ENCODE data around the gene ESRP2. TPM values are rescaled to one million over a fixed set of nuclear protein-coding genes. Genes with fewer than 3 reads are reported as not detected.

The ESRP2 gene
- total and polyA plus RNA-seq, 12 donors = 0.07 to 1.0 (median 0.44) TPM

DNA sequence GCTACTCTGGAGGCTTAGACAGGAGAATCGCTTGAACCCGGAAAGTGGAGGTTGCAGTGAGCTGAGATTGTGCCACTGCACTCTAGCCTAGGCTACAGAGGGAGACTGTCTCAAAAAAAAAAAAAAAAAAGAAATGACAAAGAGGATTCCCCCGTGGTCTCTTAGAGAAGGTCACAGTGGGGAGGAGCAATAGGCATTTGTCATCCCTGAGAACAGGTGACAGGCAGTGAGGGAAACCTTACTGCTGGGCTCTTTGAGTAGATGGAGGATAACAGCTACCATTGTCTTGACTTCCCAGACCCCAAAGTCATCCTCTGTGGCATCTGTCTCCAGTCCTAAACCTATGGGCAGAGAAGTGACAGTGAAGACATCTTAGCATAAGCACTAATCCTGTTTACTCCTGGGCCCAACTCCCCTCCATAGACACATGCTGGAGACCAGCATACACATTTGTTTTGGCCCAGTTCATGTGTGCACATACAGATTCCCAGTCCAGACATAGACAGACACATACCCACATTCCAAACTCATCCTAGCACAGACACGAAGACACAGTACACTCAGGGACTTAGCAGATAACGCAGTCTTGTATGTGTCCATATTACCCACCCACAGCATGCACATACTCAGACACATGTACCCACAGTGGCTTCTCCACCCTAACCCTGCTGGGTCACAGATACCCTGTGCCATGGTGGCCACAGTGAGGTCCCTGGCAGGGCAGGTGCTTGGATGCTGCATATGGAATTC lies 2.7 kb downstream of the ESRP2 start:
- WGBS, 2 donors = 82 to 86% methylated on average over 5 of the region's 5 CpGs

DNA sequence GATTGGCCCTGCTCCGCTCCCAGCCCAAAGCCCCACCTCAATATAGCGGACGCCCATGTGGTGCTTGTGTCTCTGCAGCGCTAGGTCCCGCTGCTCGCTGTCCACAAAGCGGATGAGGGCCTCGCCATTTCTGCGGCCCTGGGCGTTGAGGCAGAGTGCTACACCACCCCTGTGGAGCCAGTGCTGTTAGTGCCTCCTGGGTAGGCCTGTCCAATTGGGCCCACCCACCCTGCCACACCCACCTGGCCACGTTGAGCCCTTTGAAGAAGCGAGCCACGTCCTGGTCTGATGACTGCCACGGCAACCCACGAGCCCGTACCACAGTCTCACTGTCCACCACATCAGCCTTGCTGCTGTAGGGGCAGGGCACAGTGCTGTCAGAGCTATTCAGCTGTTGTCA lies 3.6 kb downstream of the ESRP2 start:
- Histone ChIP-seq H3K27me3 (peaks cover 0 to 16% (median 0%) of the 10 kb centered on the region in 7 donors), H3K36me3 (peaks cover 0 to 33% (median 0%) of the 10 kb centered on the region in 9 donors), H3K4me1 (peaks cover 9 to 45% (median 35%) of the 10 kb centered on the region in 9 donors), H3K4me3 (no peak overlapping the region), H3K9me3 (no peaks in the 10 kb centered on the region), H3K27ac (no peak overlapping the region)
- 83 to 85% methylated on average over 16 of the region's 16 CpGs for WGBS, 2 donors
- intact Hi-C loops (cut with DNase I) = loop anchor here in 5 of 10 donors (5.0 to 10.0 kb wide), 4 partner anchors 148 to 415 kb away; partner anchors contain the start of genes DPEP2 (in 2 of the 5) and NFATC3 (in 1 of the 5)
- no peak for ATAC-seq
- no peak for DNase-seq
- TF ChIP-seq, protein P1, sequence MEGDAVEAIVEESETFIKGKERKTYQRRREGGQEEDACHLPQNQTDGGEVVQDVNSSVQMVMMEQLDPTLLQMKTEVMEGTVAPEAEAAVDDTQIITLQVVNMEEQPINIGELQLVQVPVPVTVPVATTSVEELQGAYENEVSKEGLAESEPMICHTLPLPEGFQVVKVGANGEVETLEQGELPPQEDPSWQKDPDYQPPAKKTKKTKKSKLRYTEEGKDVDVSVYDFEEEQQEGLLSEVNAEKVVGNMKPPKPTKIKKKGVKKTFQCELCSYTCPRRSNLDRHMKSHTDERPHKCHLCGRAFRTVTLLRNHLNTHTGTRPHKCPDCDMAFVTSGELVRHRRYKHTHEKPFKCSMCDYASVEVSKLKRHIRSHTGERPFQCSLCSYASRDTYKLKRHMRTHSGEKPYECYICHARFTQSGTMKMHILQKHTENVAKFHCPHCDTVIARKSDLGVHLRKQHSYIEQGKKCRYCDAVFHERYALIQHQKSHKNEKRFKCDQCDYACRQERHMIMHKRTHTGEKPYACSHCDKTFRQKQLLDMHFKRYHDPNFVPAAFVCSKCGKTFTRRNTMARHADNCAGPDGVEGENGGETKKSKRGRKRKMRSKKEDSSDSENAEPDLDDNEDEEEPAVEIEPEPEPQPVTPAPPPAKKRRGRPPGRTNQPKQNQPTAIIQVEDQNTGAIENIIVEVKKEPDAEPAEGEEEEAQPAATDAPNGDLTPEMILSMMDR (IDR thresholded peaks at IDR 0.05) = no peak

More for the DNA sequence above, 2.7 kb downstream of the ESRP2 start:
- Histone ChIP-seq H3K9me3 (no peaks in the 10 kb centered on the region), H3K27me3 (peaks cover 0 to 16% (median 0%) of the 10 kb centered on the region in 7 donors), H3K4me3 (no peak overlapping the region), H3K4me1 (peaks cover 12 to 45% (median 31%) of the 10 kb centered on the region in 9 donors), H3K27ac (no peak overlapping the region), H3K36me3 (peaks cover 0 to 30% (median 0%) of the 10 kb centered on the region in 9 donors)
- ATAC-seq (no peak), DNase-seq (no peak)
- intact Hi-C loops (cut with DNase I) = loop anchor here in 5 of 10 donors (5.0 to 10.0 kb wide), 4 partner anchors 148 to 416 kb away; partner anchors contain the start of genes DPEP2 (in 2 of the 5) and NFATC3 (in 1 of the 5)
- TF ChIP-seq, protein P1 (IDR thresholded peaks at IDR 0.05) = no peak

DNA sequence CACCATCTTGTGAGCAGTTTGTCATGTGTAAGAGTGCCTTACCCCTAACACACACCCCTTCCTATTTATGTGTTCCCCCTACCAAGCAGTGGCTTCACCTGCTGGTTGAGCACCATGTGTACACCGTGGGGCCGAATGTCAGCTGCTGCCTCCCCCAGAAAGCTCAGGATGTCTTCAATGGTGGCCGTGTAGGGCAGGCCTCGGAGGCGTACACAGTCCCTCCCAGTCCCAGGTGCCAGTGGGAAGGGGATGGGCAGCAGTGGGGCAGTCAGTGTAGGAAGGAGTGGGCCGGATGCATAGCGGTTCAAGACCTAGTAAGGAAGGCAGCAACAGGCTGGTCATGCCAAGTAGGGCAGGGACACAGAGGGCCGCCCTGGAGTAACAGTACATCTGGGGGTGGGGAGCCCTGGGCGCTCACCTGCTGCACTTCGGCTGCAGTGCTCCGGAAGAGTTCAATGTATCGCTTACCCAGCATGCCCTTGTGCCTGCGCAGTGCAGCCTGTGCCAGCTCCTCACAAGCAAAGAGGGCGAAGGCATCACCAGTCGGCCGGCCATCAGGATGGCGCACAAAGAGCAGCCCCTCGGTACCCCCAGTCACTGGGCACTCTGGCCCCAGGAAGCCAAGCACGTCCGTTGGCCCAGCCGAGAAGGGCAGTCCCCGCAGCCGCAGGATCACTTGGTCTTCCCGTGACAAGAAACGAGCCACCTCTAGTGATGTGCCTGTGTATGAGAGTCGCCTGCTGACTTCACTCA lies 4.4 kb downstream of the ESRP2 start:
- ATAC-seq (no peak), DNase-seq (no peak)
- WGBS, 2 donors = 92% methylated on average over 26 of the region's 26 CpGs
- H3K36me3 ChIP-seq = peaks cover 0 to 36% (median 0%) of the 10 kb centered on the region in 9 donors
- no peak overlapping the region for H3K4me3 ChIP-seq
- no peaks in the 10 kb centered on the region for H3K9me3 ChIP-seq
- TF ChIP-seq, protein P1 (IDR thresholded peaks at IDR 0.05) = no peak
- intact Hi-C loops (cut with DNase I) = loop anchor here in 5 of 10 donors (5.0 to 10.0 kb wide), 4 partner anchors 147 to 414 kb away; partner anchors contain the start of genes DPEP2 (in 2 of the 5) and NFATC3 (in 1 of the 5)
- H3K4me1 ChIP-seq = peaks cover 4 to 43% (median 34%) of the 10 kb centered on the region in 9 donors
- peaks cover 0 to 12% (median 0%) of the 10 kb centered on the region in 7 donors for H3K27me3 ChIP-seq
- no peak overlapping the region for H3K27ac ChIP-seq

DNA sequence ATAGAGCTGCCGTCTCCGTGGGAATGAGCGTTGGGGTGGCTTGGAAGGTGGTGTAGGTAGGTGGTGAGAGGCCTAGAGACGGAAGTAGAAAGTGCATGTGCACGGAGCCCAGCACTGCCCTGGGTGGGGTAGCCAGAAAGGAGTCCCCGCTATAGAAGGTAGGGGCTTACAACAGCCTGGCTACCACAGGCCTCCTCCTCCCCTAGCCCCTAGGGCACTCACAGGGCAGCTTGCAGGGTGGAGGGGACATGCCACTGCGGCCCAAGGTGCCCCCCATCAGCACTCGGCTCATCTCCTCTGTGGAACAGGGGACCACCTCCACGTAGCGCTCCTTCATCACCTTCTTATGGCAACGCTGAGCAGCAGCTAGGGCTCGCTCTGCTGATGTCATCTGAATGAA lies 5.0 kb downstream of the ESRP2 start:
- Histone ChIP-seq H3K4me3 (no peak overlapping the region), H3K4me1 (peaks cover 3 to 37% (median 28%) of the 10 kb centered on the region in 9 donors), H3K36me3 (peaks cover 0 to 42% (median 0%) of the 10 kb centered on the region in 9 donors), H3K9me3 (no peaks in the 10 kb centered on the region), H3K27ac (no peak overlapping the region), H3K27me3 (peaks cover 0 to 6% (median 0%) of the 10 kb centered on the region in 7 donors)
- TF ChIP-seq, protein P1 (IDR thresholded peaks at IDR 0.05) = no peak
- intact Hi-C loops (cut with DNase I) = loop anchor here in 5 of 10 donors (5.0 to 10.0 kb wide), 4 partner anchors 146 to 414 kb away; partner anchors contain the start of genes DPEP2 (in 2 of the 5) and NFATC3 (in 1 of the 5)
- ATAC-seq = no peak
- DNase-seq = no peak
- WGBS, 2 donors = 92 to 94% methylated on average over 12 of the region's 12 CpGs

Measured in heart right ventricle (tissue), 16 donors.